T-cell (primary cell): Measurements from ENCODE around the gene CDC42EP1. TPM values are rescaled to one million over a fixed set of nuclear protein-coding genes. Genes with fewer than 3 reads are reported as not detected.
A peak's percentile ranks its signal among the peaks of the same experiment; 100 is the strongest.
"Not testable (repeated sequence)": the region's sequence is repeated elsewhere in the genome, so short reads cannot be mapped to it uniquely, and the experiment has no call there.

ENCODE experiments used
- ATAC-seq, 4 experiments: fragments of 200-7000 bp in 3 of 4; fragments of 150-1000 bp in 1 of 4; cut with Tn5 transposase; replicated peaks in 1 of 4; 1 replicate in 3 of 4; 2 replicates in 1 of 4; pipeline ENCODE4 v1.10.0; 2021; ENCODE audit warnings: moderate library complexity in 3 of 4, mild to moderate bottlenecking in 2 of 4, moderate number of reproducible peaks in 1 of 4
- CTCF ChIA-PET, 2 donors: fragments of 300-600 bp; sonication (Branson Sonifier 250); formaldehyde crosslinking; loops; one replicate each; lab custom pipeline; 2022; ENCODE audit warnings: antibody characterized with exemption in 2 of 2; lab: Charles Lee
- POLR2A ChIA-PET, 2 donors: fragments of 300-600 bp; sonication (Branson Sonifier 250); formaldehyde crosslinking; loops; one replicate each; lab custom pipeline; 2022; ENCODE audit warnings: antibody characterized with exemption in 2 of 2; lab: Charles Lee
- DNase-seq, 35 experiments: peaks; one replicate each; pipeline versions ENCODE4 v3.0.0 to v3.0.0-alpha.2; 2013 to 2023
- H3K27ac ChIP-seq: one replicate; pipeline ENCODE4 v1.5.1; 2013; ENCODE audit warnings: low read length
- H3K27me3 ChIP-seq, 2 experiments: replicated peaks in 1 of 2; 1 replicate in 1 of 2; 2 replicates in 1 of 2; pipeline versions ENCODE4 v1.6.1 to v1.7.0; 2013; ENCODE audit warnings: low read length in 1 of 2, mixed read lengths in 1 of 2; ENCODE audit not compliant: control insufficient read depth in 2 of 2, insufficient read depth in 2 of 2; ENCODE audit errors: extremely low read depth in 1 of 2
- H3K36me3 ChIP-seq, 2 donors: 1 replicate in 1 of 2; 2 replicates in 1 of 2; pipeline versions ENCODE4 v1.6.1 to v1.7.0; 2013; ENCODE audit warnings: low read length in 1 of 2; ENCODE audit not compliant: control insufficient read depth in 2 of 2, insufficient read depth in 1 of 2; ENCODE audit errors: extremely low read depth in 1 of 2
- H3K4me1 ChIP-seq, 2 experiments: 1 replicate in 1 of 2; 2 replicates in 1 of 2; pipeline versions ENCODE4 v1.6.1 to v1.7.0; 2013; ENCODE audit warnings: low read length in 2 of 2, mixed read lengths in 1 of 2; ENCODE audit not compliant: insufficient read depth in 2 of 2, control insufficient read depth in 1 of 2; ENCODE audit errors: extremely low read depth in 1 of 2
- H3K4me3 ChIP-seq, 2 donors: 1 replicate in 1 of 2; 2 replicates in 1 of 2; pipeline versions ENCODE4 v1.5.1 to v1.7.0; 2013; ENCODE audit warnings: mild to moderate bottlenecking in 2 of 2, low read length in 1 of 2, moderate library complexity in 1 of 2; ENCODE audit not compliant: control insufficient read depth in 1 of 2; ENCODE audit errors: extremely low read depth in 1 of 2
- H3K9me3 ChIP-seq: 2 replicates; pipeline ENCODE4 v1.7.0; 2013
- H3K27ac Mint-ChIP-seq, 2 donors: one replicate each; pipeline ENCODE4 v1.8.0; 2020 to 2021; ENCODE audit warnings: mild to moderate bottlenecking in 2 of 2, mixed read lengths in 2 of 2
- H3K27me3 Mint-ChIP-seq, 2 donors: one replicate each; pipeline ENCODE4 v1.8.0; 2021 to 2022; ENCODE audit warnings: mixed read lengths in 2 of 2
- H3K36me3 Mint-ChIP-seq: one replicate; pipeline ENCODE4 v1.8.0; 2021; ENCODE audit warnings: mixed read lengths
- H3K4me1 Mint-ChIP-seq, 3 donors: one replicate each; pipeline ENCODE4 v1.8.0; 2020 to 2022; ENCODE audit warnings: mixed read lengths in 3 of 3, mild to moderate bottlenecking in 1 of 3
- H3K4me3 Mint-ChIP-seq, 3 donors: one replicate each; pipeline ENCODE4 v1.8.0; 2020 to 2022; ENCODE audit warnings: mild to moderate bottlenecking in 3 of 3, mixed read lengths in 3 of 3, moderate library complexity in 3 of 3
- H3K9me3 Mint-ChIP-seq, 3 donors: one replicate each; pipeline ENCODE4 v1.8.0; 2020 to 2022; ENCODE audit warnings: mixed read lengths in 3 of 3
- WGBS: methylation state at CpG from one replicate; pipeline ENCODE4 v1.1.5; 2013; ENCODE audit warnings: missing lambda C conversion rate; ENCODE audit not compliant: insufficient coverage; 5-methylcytosine and 5-hydroxymethylcytosine counted together
- total RNA-seq, 35 experiments: library from RNA in 6 of 35; stranded (reverse) in 6 of 35; fragments of 120-200 nt in 1 of 35; gene quantifications; one replicate each; pipeline versions ENCODE4 v1.2.1 to v1.2.4 and lab custom pipeline; 2013 to 2026

Gene CDC42EP1
- total RNA-seq, 5 donors from 2014 or later (not counting 1 experiment from before 2014, with no cell fraction given) = 0.47 to 0.73 (median 0.62) TPM; not detected in 2

DNA sequence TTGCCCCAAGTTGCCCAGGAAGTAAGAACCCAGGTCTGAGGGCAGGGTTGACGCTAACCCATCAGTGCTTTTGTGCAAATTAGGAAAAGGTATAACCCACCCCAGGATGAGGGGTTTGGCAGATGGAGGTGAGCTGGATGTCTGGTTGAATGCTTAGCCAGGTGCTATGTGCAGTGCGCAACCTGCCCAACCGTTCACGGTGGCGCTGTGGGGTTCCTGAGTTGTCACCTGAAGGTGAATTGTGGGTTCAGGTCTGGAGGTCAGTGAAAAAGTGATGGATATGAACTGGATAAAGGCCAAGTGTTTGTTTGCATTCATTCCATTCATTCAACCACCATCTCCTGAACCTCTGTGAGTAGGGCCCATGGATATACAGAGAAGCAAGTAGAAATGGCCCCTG is 34.0 kb downstream of the CDC42EP1 start:
- DNase-seq = no peak
- no peak overlapping the region for H3K4me3 ChIP-seq
- H3K9me3 ChIP-seq = no peaks in the 10 kb centered on the region
- H3K27ac ChIP-seq = no peak overlapping the region
- no peak for ATAC-seq
- no peaks in the 10 kb centered on the region for H3K36me3 ChIP-seq
- peaks cover 0 to 5% of the 10 kb centered on the region in 2 experiments for H3K27me3 ChIP-seq
- ChIA-PET POLR2A (no interaction called here), CTCF (interaction anchor here in 1 of 2 donors (2.4 kb wide), 1 partner anchor 12 kb away, joined by 59 read pairs; the partner anchor contains the start of gene GGA1)
- Mint-ChIP-seq H3K36me3 (no peaks in the 10 kb centered on the region), H3K27me3 (peaks cover 0 to 2% of the 10 kb centered on the region in 2 donors), H3K27ac (no peak overlapping the region), H3K4me1 (peaks cover 12 to 13% (median 12%) of the 10 kb centered on the region in 3 donors), H3K9me3 (no peaks in the 10 kb centered on the region), H3K4me3 (no peak overlapping the region)
- no CpG with 5 or more reads among the region's 5 CpGs for WGBS
- H3K4me1 ChIP-seq = peaks cover 0 to 6% of the 10 kb centered on the region in 2 experiments

DNA sequence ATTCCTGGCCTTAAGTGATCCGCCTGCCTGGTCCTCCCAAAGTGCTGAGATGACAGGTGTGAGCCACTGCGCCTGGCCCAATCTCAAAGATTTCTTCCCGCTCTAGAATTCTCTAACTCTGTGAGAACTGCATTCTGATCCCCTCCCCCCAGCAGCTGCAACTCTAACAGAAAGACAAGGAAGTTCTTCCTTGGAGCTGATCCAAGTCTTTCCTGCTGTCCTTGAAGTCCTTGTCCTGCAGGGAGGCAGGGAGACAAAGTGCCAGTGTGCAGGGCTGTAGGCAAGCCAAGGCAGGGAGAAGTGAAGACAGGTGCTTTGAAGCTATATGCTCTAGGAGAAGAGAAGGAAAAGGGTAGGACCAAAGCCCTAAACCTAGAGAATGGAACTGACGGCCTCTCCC is 38.9 kb downstream of the CDC42EP1 start:
- Mint-ChIP-seq H3K27ac (no peak overlapping the region), H3K9me3 (no peaks in the 10 kb centered on the region), H3K4me1 (peaks cover 13 to 20% (median 19%) of the 10 kb centered on the region in 3 donors), H3K4me3 (no peak overlapping the region), H3K27me3 (no peaks in the 10 kb centered on the region), H3K36me3 (no peaks in the 10 kb centered on the region)
- Histone ChIP-seq H3K4me1 (peaks cover 2 to 6% of the 10 kb centered on the region in 2 experiments), H3K4me3 (no peak overlapping the region), H3K36me3 (no peaks in the 10 kb centered on the region), H3K27me3 (peaks cover 0 to 8% of the 10 kb centered on the region in 2 experiments), H3K9me3 (no peaks in the 10 kb centered on the region), H3K27ac (no peak overlapping the region)
- POLR2A ChIA-PET = no interaction called here
- 92% methylated on average over 3 of the region's 4 CpGs for WGBS
- DNase-seq = no peak
- CTCF ChIA-PET = interaction anchor here in 1 of 2 donors (0.7 kb wide), 1 partner anchor 53 kb away, joined by 3 read pairs; no protein-coding TSS in a partner anchor
- no peak for ATAC-seq

DNA sequence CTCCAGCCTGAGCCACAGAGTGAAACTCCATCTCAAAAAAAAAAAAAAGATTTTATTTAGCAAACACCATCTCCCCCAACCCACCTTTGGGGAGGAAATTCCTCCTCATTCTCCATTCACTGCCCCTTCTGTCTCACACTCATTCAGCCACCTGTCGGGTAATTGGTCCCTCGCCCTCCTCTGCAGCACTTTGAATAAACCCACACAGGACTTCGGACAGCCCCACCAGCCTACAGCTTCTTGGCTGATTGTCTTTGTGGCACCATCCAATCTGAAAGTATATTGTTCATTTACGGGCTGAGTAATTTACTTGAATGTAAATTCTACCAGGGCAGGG is 40.9 kb downstream of the CDC42EP1 start:
- Histone ChIP-seq H3K27me3 (peaks cover 0 to 6% of the 10 kb centered on the region in 2 experiments), H3K4me1 (peaks cover 19 to 26% of the 10 kb centered on the region in 2 experiments), H3K9me3 (no peaks in the 10 kb centered on the region), H3K4me3 (no peak overlapping the region), H3K36me3 (no peaks in the 10 kb centered on the region), H3K27ac (no peak overlapping the region)
- DNase-seq = no peak
- no peak overlapping the region for H3K4me3 Mint-ChIP-seq
- H3K27ac Mint-ChIP-seq = peak overlapping the region in 1 of 2 donors; percentile 58
- no peaks in the 10 kb centered on the region for H3K27me3 Mint-ChIP-seq
- peaks cover 29 to 40% (median 36%) of the 10 kb centered on the region in 3 donors for H3K4me1 Mint-ChIP-seq
- no peaks in the 10 kb centered on the region for H3K36me3 Mint-ChIP-seq
- no peaks in the 10 kb centered on the region for H3K9me3 Mint-ChIP-seq
- WGBS = 50% methylated on average over 2 of the region's 4 CpGs
- CTCF ChIA-PET = interaction anchor here in 1 of 2 donors (0.6 kb wide), 1 partner anchor 721 kb away, joined by 4 read pairs; no protein-coding TSS in a partner anchor
- POLR2A ChIA-PET = no interaction called here
- ATAC-seq = no peak

DNA sequence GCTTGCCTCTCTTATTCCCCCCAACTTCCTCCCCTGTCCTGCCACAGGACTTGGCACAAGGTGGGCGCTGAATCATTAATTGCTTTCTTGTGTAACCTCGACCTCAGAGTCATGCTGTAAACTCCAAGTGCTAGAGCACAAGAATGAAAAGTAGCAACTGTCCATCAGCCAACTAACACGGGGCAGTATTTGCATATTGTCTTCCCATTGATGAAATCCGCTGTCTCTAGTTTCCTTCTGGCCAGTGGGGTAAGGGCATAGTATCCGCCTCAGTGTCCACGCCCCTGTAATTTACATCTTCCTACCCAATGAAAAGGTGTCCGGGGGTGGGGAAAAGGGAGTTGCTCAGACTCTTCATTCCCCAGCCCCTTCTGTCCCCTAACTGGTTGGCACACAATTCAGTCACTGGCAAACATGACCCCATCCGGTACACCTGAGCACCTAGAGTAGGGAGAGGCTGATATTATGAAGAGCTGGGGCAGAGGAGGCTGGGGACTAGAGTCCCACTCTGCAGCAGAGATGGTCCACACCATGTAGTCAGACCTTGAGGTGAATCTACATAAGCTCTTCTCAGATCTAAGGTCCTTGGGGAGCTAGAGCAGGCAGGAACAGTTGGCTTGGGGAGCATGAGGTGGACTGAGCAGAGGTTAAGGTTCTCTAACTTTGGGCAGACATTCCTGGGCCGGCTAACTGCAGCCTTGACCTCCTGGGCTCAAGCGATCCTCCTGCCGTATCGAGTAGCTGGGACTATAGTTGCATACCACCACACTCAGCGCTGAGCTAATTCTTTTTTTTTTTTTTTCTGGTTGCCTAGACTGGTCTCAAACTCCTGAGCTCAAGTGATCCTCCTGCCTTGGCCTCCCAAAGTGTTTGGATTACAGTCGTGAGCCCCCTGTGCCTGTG is 41.5 kb downstream of the CDC42EP1 start:
- H3K4me1 Mint-ChIP-seq = peaks cover 30 to 42% (median 37%) of the 10 kb centered on the region in 3 donors

DNA sequence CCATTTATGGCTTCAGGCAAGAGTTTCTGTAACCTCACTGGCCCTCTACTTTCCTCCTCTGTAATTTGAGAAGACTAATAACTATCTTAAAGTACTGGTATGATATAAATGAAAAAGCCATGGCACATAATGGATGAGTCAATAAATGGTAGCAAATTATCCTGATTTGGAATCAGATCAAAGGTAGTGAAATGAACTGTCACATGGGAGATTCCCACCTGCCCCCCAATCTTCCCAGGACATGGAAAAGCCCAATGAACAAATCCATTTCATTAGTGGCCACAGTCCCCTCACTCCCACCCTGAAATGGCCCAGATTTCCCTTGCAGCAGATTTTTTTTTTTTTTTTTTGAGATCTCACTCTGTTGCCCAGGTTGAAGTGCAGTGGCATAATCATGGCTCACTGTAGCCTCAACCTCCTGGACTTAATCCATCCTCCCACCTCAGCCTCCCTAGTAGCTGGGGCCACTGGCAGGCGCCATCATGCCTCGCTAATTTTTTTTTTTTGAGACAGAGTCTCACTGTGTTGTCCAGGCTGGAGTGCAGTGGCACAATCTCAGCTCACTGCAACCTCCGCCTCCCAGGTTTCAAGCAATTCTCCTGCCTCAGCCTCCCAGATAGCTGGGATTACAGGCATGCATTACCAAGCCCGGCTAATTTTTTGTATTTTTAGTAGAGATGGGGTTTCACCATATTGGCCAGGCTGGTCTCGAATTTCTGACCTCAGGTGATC is 42.4 kb downstream of the CDC42EP1 start:
- POLR2A ChIA-PET, H3K9me3 Mint-ChIP-seq, ATAC-seq, H3K27me3 ChIP-seq, H3K9me3 ChIP-seq, H3K4me3 ChIP-seq, H3K36me3 ChIP-seq, H3K4me3 Mint-ChIP-seq, H3K27me3 Mint-ChIP-seq, H3K27ac ChIP-seq, DNase-seq, H3K36me3 Mint-ChIP-seq: not testable (repeated sequence)
- Mint-ChIP-seq H3K4me1 (peaks cover 39 to 51% (median 46%) of the 10 kb centered on the region in 3 donors), H3K27ac (peak overlapping the region in 1 of 2 donors; percentile 61)
- H3K4me1 ChIP-seq = peaks cover 24 to 42% of the 10 kb centered on the region in 2 experiments
- 92% methylated on average over 5 of the region's 5 CpGs for WGBS
- CTCF ChIA-PET = interaction anchor here in 1 of 2 donors (0.8 kb wide), 1 partner anchor 10 kb away, joined by 3 read pairs; no protein-coding TSS in a partner anchor

More for the DNA sequence above, 41.5 kb downstream of the CDC42EP1 start:
- POLR2A ChIA-PET = interaction anchor here in 1 of 2 donors (0.5 kb wide), 1 partner anchor 47 kb away, joined by 7 read pairs; no protein-coding TSS in a partner anchor
- H3K27ac Mint-ChIP-seq = peak overlapping the region in 1 of 2 donors; percentile 36
- no peak for DNase-seq
- no peak overlapping the region for H3K4me3 Mint-ChIP-seq
- no peaks in the 10 kb centered on the region for H3K9me3 ChIP-seq
- peaks cover 0 to 6% of the 10 kb centered on the region in 2 experiments for H3K27me3 ChIP-seq
- no peaks in the 10 kb centered on the region for H3K27me3 Mint-ChIP-seq
- H3K27ac ChIP-seq = no peak overlapping the region
- no peak overlapping the region for H3K4me3 ChIP-seq
- no peaks in the 10 kb centered on the region for H3K9me3 Mint-ChIP-seq
- H3K4me1 ChIP-seq = peaks cover 20 to 33% of the 10 kb centered on the region in 2 experiments
- 77% methylated on average over 9 of the region's 14 CpGs for WGBS
- no peaks in the 10 kb centered on the region for H3K36me3 ChIP-seq
- H3K36me3 Mint-ChIP-seq = no peaks in the 10 kb centered on the region
- ATAC-seq = no peak
- CTCF ChIA-PET = interaction anchor here in 1 of 2 donors (0.6 to 0.8 kb wide), 2 partner anchors 10 to 720 kb away, joined by 3 to 4 read pairs; no protein-coding TSS in a partner anchor

DNA sequence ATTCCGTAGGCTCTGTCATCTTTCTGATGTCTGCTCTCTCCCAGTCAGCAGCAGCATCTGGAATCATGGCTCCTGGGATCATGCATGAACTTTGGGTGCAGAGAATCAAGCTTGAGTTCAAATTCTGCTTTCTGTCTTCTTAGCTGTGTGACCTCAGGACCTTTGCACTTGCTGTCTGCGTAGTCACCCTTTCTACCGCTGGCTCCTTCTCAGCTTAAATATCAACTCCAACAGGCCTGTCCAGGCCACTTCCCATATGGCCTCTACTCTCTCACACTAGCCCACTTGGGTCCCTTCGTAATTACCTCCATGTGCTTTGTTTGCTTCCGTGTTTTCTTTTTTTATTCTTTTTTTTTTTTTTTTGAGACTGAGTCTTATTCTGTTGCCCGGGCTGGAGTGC is 43.8 kb downstream of the CDC42EP1 start:
- Histone ChIP-seq H3K4me3 (no peak overlapping the region), H3K9me3 (no peaks in the 10 kb centered on the region), H3K27ac (no peak overlapping the region), H3K36me3 (no peaks in the 10 kb centered on the region), H3K4me1 (peaks cover 28 to 49% of the 10 kb centered on the region in 2 experiments), H3K27me3 (peaks cover 0 to 4% of the 10 kb centered on the region in 2 experiments)
- Mint-ChIP-seq H3K27ac (no peak overlapping the region), H3K36me3 (no peaks in the 10 kb centered on the region), H3K4me3 (peak overlapping the region in 2 of 3 donors; percentile 6 to 69), H3K4me1 (peaks cover 45 to 58% (median 55%) of the 10 kb centered on the region in 3 donors), H3K27me3 (no peaks in the 10 kb centered on the region), H3K9me3 (no peaks in the 10 kb centered on the region)
- WGBS = 93% methylated on average over 3 of the region's 6 CpGs
- ChIA-PET CTCF (interaction anchor here (0.7 to 5.8 kb wide), 6 partner anchors 11 to 345 kb away, joined by 4 to 59 read pairs (median 7); no protein-coding TSS in a partner anchor), POLR2A (interaction anchor here in 1 of 2 donors (0.6 to 0.7 kb wide), 3 partner anchors 12 to 184 kb away, joined by 3 to 6 read pairs (median 4); no protein-coding TSS in a partner anchor)
- DNase-seq (no peak), ATAC-seq (no peak)
